Vagina (tissue), 2 donors: ENCODE measurements around the gene NUP205.

Experiments
- CTCF ChIP-seq, 3 experiments: fragments of 450-650 bp in 2 of 3; fragments of 200-600 bp in 1 of 3; sonication (generic) in 1 of 3; IDR thresholded peaks; one replicate each; pipeline ENCODE4 v1.5.1; 2017 to 2019; ENCODE audit warnings: antibody characterized with exemption in 3 of 3, mild to moderate bottlenecking in 2 of 3, moderate library complexity in 2 of 3
- POLR2A ChIP-seq, 2 donors: fragments of 450-650 bp; IDR thresholded peaks; one replicate each; pipeline ENCODE4 v1.6.1; 2017; ENCODE audit warnings: antibody characterized with exemption in 2 of 2, mild to moderate bottlenecking in 2 of 2, moderate library complexity in 2 of 2
- POLR2AphosphoS5 ChIP-seq, 2 donors: sonication (generic); formaldehyde crosslinking; IDR thresholded peaks; one replicate each; pipeline ENCODE4 v1.9.0; 2017; ENCODE audit warnings: antibody characterized with exemption in 2 of 2, mild to moderate bottlenecking in 2 of 2, low read depth in 1 of 2; ENCODE audit not compliant: insufficient read depth in 1 of 2

- no peak for TF ChIP-seq CTCF (IDR thresholded peaks at IDR 0.05)
- TF ChIP-seq POLR2AphosphoS5 (IDR thresholded peaks at IDR 0.05; ENCODE audit: insufficient read depth in 1 of 2, low read depth in 1 of 2): no peak
- no peak for TF ChIP-seq POLR2A (IDR thresholded peaks at IDR 0.05)
Observed at GRCh38 chr7:135647755-135648154, 90.0 kb downstream of the NUP205 start.
